Eye (tissue), 1 donor: Measurements from ENCODE around the gene FAM83E.

ENCODE experiments used
- DNase-seq: peaks from one replicate; pipeline ENCODE4 v3.0.0-alpha.2; 2015

The FAM83E gene

GRCh38 chr19:48627865-48628314 is 13.0 kb upstream of the FAM83E start:
- DNase-seq = no peak

- no peak for DNase-seq
Observed at GRCh38 chr19:48627201-48627864, 12.5 kb upstream of the FAM83E start.

- DNase-seq = no peak
Observed at GRCh38 chr19:48625891-48626327, 11.0 kb upstream of the FAM83E start.

GRCh38 chr19:48624791-48625723 is 10.2 kb upstream of the FAM83E start:
- no peak for DNase-seq

GRCh38 chr19:48624067-48624594 is 9.3 kb upstream of the FAM83E start:
- DNase-seq = peak; percentile 99

GRCh38 chr19:48623556-48624066 is 8.7 kb upstream of the FAM83E start:
- DNase-seq = no peak

- no peak for DNase-seq
Observed at GRCh38 chr19:48619692-48620585, 5.1 kb upstream of the FAM83E start.

GRCh38 chr19:48618916-48619691 is 4.2 kb upstream of the FAM83E start, which contains the start of the genes RPL18 and SPHK2:
TSS of gene RPL18 (minus strand) at chr19:48619178. CDS start at chr19:48619143, 35 bp downstream.
TSS of gene SPHK2 (plus strand) at chr19:48619506. CDS start at chr19:48620515, 1,009 bp downstream.
- DNase-seq = peak; percentile 99

GRCh38 chr19:48618278-48618915 is 3.5 kb upstream of the FAM83E start:
- no peak for DNase-seq

- no peak for DNase-seq
Observed at GRCh38 chr19:48617146-48617937, 2.5 kb upstream of the FAM83E start.

- DNase-seq = no peak
Observed at GRCh38 chr19:48616491-48617056, 1.7 kb upstream of the FAM83E start.

- DNase-seq = no peak
Observed at GRCh38 chr19:48616041-48616436, 1.2 kb upstream of the FAM83E start.

- DNase-seq = no peak
Observed at GRCh38 chr19:48615231-48616040, 560 bp upstream of the FAM83E start.

- DNase-seq = no peak
Observed at GRCh38 chr19:48613852-48614435, 932 bp downstream of the FAM83E start.

- no peak for DNase-seq
Observed at GRCh38 chr19:48613024-48613851, 1.6 kb downstream of the FAM83E start.

- no peak for DNase-seq
Observed at GRCh38 chr19:48611872-48612271, 3.0 kb downstream of the FAM83E start.

GRCh38 chr19:48609571-48610108 is 5.2 kb downstream of the FAM83E start:
- no peak for DNase-seq
